Measurements from ENCODE around the gene LAMA1.
"Not testable (repeated sequence)": the region's sequence is repeated elsewhere in the genome, so short reads cannot be mapped to it uniquely, and the experiment has no call there.

LAMA1 gene

GRCh38 chr18:6949800-6950586 lies 167.6 kb downstream of the LAMA1 start:
- DNase-seq (ENCODE audit: low read depth in 3 of 3, low spot score in 1 of 3) = no peak

GRCh38 chr18:6948281-6949055 lies 169.1 kb downstream of the LAMA1 start:
- DNase-seq (ENCODE audit: low read depth in 3 of 3, low spot score in 1 of 3) = no peak

- no peak for DNase-seq (ENCODE audit: low read depth in 3 of 3, low spot score in 1 of 3)
Observed at GRCh38 chr18:6947338-6948030, 170.1 kb downstream of the LAMA1 start.

- DNase-seq (ENCODE audit: low read depth in 3 of 3, low spot score in 1 of 3) = no peak
Observed at GRCh38 chr18:6943143-6943542, 174.5 kb downstream of the LAMA1 start.

- no peak for DNase-seq (ENCODE audit: low read depth in 3 of 3, low spot score in 1 of 3)
Observed at GRCh38 chr18:6942742-6943141, 174.9 kb downstream of the LAMA1 start.

GRCh38 chr18:6941996-6942395 lies 175.6 kb downstream of the LAMA1 start:
- no peak for DNase-seq (ENCODE audit: low read depth in 3 of 3, low spot score in 1 of 3)

GRCh38 chr18:6940451-6940850 lies 177.1 kb downstream of the LAMA1 start:
- no peak for DNase-seq (ENCODE audit: low read depth in 3 of 3, low spot score in 1 of 3)

- no peak for DNase-seq (ENCODE audit: low read depth in 3 of 3, low spot score in 1 of 3)
Observed at GRCh38 chr18:6939972-6940371, 177.6 kb downstream of the LAMA1 start.

- DNase-seq (ENCODE audit: low read depth in 3 of 3, low spot score in 1 of 3) = not testable (repeated sequence)
Observed at GRCh38 chr18:6938403-6938802, 179.2 kb downstream of the LAMA1 start.

GRCh38 chr18:6938003-6938402 lies 179.6 kb downstream of the LAMA1 start:
- DNase-seq (ENCODE audit: low read depth in 3 of 3, low spot score in 1 of 3) = no peak

GRCh38 chr18:6934859-6935258 lies 182.7 kb downstream of the LAMA1 start:
- no peak for DNase-seq (ENCODE audit: low read depth in 3 of 3, low spot score in 1 of 3)

GRCh38 chr18:6929370-6930102 lies 188.1 kb downstream of the LAMA1 start:
- DNase-seq (ENCODE audit: low read depth in 3 of 3, low spot score in 1 of 3) = no peak

- no peak for DNase-seq (ENCODE audit: low read depth in 3 of 3, low spot score in 1 of 3)
Observed at GRCh38 chr18:6928359-6928758, 189.2 kb downstream of the LAMA1 start.

- DNase-seq (ENCODE audit: low read depth in 3 of 3, low spot score in 1 of 3) = no peak
Observed at GRCh38 chr18:6927153-6927552, 190.4 kb downstream of the LAMA1 start.

GRCh38 chr18:6923220-6923619 lies 194.4 kb downstream of the LAMA1 start:
- DNase-seq (ENCODE audit: low read depth in 3 of 3, low spot score in 1 of 3) = no peak

GRCh38 chr18:6921571-6921970 lies 196.0 kb downstream of the LAMA1 start:
- DNase-seq (ENCODE audit: low read depth in 3 of 3, low spot score in 1 of 3) = no peak

GRCh38 chr18:6920099-6920955 lies 197.3 kb downstream of the LAMA1 start:
- DNase-seq (ENCODE audit: low read depth in 3 of 3, low spot score in 1 of 3) = no peak

- DNase-seq (ENCODE audit: low read depth in 3 of 3, low spot score in 1 of 3) = no peak
Observed at GRCh38 chr18:6917072-6917471, 200.5 kb downstream of the LAMA1 start.

GRCh38 chr18:6901286-6901926 lies 216.2 kb downstream of the LAMA1 start:
- no peak for DNase-seq (ENCODE audit: low read depth in 3 of 3, low spot score in 1 of 3)

- no peak for DNase-seq (ENCODE audit: low read depth in 3 of 3, low spot score in 1 of 3)
Observed at GRCh38 chr18:6891788-6892187, 225.8 kb downstream of the LAMA1 start.
